HG02973 (cell line): ENCODE data around the gene PLPPR3.

Source experiments
- ATAC-seq: cut with Tn5 transposase; IDR thresholded peaks from one replicate; pipeline ENCODE4 v1.9.1; 2021; ENCODE audit warnings: moderate library complexity; ENCODE audit not compliant: unreplicated experiment

Gene PLPPR3

DNA sequence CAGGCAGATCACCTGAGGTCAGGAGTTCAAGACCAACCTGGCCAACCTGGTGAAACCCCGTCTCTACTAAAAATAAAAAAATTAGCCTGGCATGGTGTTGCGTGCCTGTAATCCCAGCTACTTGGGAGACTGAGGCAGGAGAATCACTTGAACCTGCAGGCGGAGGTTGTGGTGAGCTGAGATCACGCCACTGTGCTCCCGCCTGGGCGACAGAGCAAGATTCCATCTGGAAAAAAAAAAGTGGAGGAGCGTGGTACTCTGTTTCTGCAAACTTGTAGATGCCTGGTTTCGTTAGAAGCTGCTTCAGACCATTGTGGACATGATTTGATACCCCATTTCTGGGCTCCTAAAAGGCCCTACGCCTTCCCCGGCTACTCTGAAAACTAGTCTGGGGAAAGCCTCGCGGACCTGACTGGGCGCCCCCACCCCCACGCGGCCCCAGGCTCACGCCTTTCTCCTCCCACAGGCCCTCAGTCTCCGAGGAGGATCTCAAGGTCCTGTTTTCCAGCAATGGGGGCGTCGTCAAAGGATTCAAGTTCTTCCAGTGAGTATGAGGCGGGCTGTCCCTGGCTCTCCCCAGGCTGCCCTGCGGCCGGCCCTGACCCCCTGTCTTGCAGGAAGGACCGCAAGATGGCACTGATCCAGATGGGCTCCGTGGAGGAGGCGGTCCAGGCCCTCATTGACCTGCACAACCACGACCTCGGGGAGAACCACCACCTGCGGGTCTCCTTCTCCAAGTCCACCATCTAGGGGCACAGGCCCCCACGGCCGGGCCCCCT lies 11.5 kb downstream of the PLPPR3 start:
- ATAC-seq = no peak

DNA sequence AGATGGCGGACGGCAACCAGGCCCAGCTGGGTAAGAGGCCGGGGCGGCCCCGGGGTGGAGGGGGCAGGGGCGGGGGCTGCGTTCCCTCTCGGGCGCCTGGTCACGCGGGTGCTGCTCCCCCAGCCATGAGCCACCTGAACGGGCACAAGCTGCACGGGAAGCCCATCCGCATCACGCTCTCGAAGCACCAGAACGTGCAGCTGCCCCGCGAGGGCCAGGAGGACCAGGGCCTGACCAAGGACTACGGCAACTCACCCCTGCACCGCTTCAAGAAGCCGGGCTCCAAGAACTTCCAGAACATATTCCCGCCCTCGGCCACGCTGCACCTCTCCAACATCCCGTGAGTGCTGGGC lies 13.4 kb downstream of the PLPPR3 start:
- no peak for ATAC-seq

- ATAC-seq = no peak
Measured at GRCh38 chr19:807627-808422, 13.9 kb downstream of the PLPPR3 start.

GRCh38 chr19:806815-807421 lies 14.8 kb downstream of the PLPPR3 start:
- no peak for ATAC-seq

DNA sequence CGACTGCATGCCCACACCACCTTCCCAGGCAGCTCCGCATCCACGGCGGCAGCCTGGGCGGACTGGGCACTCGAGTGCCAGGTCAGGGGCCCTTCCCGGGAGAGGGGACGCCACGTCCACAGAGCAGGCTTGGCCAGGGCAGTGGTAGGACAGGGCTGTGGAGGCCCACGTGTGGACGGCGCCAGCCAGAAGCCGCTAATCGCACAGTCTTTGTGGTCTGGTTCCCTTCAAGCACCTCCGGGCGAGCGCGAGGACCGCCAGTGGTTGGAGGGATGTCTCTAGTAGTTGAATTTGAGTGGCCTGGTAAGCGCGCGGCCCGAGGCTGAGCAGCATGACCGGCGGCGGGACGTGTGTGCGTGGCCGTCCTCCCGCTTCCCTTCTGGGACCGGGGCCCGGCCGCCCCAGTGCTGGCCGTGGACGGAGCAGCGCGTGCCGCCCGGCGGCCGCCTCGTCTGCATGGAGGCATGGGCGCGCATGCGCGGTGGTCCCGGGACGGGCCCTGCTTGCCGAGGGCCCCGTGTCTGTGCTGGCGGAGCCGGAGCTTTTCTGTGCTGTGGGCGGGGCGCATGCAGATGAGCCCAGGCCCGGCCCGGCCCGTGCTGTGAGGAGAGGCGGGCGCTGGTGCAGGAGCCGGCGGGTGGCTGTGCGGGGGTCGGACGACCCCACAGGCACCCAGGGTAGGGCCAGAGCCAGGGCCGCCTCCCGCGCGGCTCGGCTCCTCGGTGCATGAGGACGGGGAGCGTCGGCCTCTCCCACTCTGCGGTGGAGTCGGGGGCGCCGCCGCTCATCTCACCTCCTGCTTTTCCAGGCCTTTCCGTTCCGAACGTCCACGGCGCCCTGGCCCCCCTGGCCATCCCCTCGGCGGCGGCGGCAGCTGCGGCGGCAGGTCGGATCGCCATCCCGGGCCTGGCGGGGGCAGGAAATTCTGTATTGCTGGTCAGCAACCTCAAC lies 15.9 kb downstream of the PLPPR3 start:
- no peak for ATAC-seq

DNA sequence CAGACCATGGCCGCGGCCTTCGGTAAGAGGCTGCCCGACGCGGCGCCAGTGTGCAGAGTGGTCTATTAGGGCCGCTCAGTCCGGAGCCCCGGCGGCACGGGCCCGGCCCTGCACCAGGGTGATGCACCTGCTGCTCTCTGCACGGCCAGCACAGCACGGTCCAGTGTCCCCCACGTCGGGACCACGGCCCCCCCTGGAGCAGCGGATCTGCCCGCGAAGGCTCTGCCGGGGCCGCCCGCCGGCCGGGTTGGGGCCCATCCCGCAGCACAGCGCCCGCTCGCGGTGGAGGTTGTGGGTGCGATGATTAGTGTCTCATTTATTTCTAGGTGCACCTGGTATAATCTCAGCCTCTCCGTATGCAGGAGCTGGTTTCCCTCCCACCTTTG lies 16.6 kb downstream of the PLPPR3 start:
- no peak for ATAC-seq

DNA sequence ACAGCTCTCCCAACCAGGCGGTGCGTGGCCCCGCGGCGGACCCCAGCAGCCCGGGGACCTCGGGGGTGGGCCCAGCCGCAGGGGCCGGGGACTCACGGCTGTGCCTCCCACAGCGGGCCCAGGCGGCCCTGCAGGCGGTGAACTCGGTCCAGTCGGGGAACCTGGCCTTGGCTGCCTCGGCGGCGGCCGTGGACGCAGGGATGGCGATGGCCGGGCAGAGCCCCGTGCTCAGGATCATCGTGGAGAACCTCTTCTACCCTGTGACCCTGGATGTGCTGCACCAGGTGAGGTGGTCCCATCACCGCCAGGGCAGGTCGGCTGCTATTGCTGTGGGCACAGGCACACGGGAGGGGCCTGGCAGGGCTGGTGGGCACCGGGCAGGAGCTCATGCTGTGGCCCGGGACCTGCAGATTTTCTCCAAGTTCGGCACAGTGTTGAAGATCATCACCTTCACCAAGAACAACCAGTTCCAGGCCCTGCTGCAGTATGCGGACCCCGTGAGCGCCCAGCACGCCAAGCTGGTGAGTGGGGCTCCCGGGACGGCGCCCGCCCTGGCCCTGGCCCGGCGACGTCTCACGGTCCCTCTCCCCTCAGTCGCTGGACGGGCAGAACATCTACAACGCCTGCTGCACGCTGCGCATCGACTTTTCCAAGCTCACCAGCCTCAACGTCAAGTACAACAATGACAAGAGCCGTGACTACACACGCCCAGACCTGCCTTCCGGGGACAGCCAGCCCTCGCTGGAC lies 17.2 kb downstream of the PLPPR3 start:
- ATAC-seq = no peak

- no peak for ATAC-seq
Measured at GRCh38 chr19:803686-804418, 17.9 kb downstream of the PLPPR3 start.

GRCh38 chr19:803099-803561 lies 18.6 kb downstream of the PLPPR3 start:
- ATAC-seq = no peak

DNA sequence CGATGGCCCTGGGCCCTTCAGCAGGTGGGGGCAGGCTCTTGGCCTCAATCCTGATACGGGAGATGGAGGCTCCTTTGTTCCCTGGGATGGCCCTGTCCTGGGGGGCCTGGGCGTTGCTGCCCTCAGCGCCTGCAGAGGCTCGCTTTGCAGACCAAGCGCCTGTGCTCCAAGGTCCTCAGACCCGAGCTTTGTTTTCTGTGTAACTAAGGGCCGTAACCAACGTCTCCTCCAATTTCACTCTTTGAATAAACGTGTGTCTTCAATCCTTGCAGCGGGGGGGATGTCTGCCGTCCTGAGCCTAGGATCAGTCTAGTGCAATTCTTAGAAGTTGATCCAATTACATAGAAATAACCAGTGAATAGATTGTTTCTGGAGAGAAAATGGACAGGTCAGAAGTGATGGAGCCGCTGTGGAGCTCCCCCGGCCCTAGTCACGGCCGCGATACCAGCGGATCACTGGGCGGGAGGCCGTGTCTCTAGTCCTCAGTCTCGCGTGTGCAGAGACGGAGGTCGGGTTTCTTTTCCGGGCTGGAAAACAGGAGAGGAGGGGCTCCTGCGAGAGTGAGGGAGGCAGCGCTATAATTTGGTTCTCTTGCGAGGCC lies 19.2 kb downstream of the PLPPR3 start:
- ATAC-seq = no peak

DNA sequence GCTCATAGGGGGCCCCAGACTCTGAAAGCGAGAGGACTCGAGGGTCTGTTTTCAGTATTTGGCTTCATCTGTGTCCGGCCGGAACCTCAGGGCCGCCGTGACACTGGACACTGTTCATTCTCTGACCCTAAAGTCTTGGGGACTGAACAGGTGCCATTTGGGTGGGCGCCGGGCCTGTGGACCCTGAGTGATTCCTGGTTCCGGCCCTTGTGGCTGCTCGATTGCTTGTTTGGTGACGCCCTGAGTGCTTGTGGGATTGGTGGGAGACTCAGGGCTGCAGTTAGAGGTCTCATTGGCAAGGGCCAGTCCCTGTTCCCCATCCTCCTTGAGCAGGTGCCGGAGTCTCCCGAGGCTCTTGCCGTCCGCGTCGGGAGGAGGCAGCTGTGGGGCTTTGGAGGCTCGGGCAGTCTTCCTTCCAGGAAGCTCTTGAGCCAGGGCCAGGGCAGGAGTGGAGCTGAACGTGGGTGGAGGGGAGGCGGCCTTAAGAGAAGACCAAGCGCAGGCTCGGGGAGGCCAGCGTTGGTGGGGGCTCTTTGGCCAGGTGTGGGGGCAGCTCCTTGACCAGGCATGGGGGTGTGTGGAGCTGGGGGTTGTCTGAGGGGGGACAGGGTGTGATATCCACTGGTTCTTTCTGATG lies 19.8 kb downstream of the PLPPR3 start:
- ATAC-seq = no peak

- no peak for ATAC-seq
Measured at GRCh38 chr19:801030-801860, 20.5 kb downstream of the PLPPR3 start.

GRCh38 chr19:800360-801029 lies 21.3 kb downstream of the PLPPR3 start:
- ATAC-seq = no peak

DNA sequence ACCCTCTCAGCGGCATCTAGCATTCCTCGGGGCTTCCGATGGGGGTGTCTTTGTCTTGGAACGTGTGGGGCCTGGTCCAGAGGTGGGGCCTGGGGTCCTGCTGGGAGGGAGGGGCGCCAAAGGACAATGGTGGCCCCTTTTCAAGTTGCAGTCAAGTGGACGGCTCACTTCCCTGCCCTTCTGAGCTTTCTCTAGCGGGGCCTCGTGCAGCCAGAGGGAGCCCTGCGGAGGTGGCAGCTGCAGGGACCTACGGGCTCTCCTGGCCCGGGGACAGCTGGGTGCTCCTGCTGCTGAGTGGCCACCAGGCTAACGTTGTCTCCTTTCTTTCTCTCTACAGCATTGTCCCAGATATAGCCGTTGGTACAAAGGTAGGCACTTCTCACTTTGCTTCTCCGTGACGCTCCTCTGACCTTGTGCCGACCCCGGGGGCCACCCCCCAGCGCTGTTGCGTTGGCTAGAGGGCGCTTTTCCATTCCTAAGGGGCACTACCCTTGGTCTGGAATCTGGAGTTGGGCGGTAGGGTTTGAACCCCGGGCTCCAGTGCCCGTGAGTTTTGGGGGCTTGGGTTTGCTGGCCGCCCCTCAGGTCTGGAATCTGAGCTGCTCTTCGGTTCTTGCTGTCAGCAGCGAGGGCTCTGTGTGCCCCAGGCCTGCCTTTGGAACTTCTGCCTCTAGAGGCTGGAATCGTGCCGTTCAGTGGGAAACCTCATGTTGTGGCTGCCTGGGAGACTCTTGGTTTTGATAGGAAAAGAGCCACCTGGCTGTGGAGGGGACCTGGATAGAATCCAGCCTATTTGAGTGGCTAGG lies 22.5 kb downstream of the PLPPR3 start:
- ATAC-seq = no peak

DNA sequence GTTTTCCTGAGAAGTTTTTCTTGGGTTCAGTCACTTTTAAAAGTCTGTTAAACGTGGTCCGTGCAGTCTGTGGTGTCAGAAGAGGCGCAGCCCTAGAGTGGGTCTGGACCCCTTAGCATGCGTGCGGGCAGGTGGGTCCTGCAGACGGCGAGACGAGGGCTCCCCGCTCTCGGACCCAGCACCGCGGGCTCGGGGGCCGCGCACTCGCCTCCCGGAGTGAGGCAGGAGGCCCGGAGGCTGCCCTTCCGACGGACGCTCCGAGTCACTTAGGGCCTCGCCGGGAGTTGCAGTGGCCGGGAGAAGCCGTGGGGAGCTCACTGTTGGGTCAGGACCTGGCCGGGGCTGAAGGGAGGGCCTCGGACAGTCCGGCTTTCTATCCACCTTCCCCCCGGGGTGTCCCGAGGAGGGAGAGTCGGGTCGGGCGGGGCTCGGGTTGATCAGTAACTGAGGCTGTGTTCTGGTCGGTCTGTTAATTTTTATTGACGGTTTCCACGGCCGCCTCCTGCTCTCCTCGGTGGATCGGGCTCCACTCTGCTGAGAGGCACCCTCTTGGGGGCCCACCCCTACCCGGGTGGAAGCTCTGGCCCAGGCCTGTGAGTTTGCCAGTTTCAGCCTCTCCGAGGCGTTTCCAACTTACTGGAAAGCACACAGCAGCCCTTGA lies 23.2 kb downstream of the PLPPR3 start:
- no peak for ATAC-seq
